GM12878 (cell line): ENCODE measurements around the gene MACF1. TPM values are rescaled to one million over a fixed set of nuclear protein-coding genes. Genes with fewer than 3 reads are reported as not detected.

Experiments
- ATAC-seq: fragments of 200-7000 bp; cut with Tn5 transposase; 3 replicates; pipeline ENCODE4 v1.9.1; 2020; ENCODE audit warnings: mild to moderate bottlenecking, moderate library complexity
- BruUV-seq: library from RNA; stranded (reverse); fragments of 400-500 nt; replicated peaks from 2 replicates; lab custom pipeline; 2021; lab: Mats Ljungman, UMichigan
- CTCF ChIA-PET: fragments of 300-600 bp; sonication (Branson Sonifier 250); formaldehyde crosslinking; extraction: SDS; loops from one replicate; lab custom pipeline; 2021; ENCODE audit warnings: inconsistent platforms; lab: Yijun Ruan, JAX
- POLR2A ChIA-PET: fragments of 350-600 bp; formaldehyde crosslinking; extraction: SDS; loops from one replicate; lab custom pipeline; 2021; ENCODE audit warnings: inconsistent platforms; lab: Charles Lee
- RAD21 ChIA-PET: fragments of 300-600 bp; sonication (Branson Sonifier 250); formaldehyde crosslinking; loops from one replicate; lab custom pipeline; 2023; ENCODE audit warnings: antibody characterized with exemption; ENCODE audit not compliant: unreplicated experiment; lab: Charles Lee
- SMC1A ChIA-PET: fragments of 300-600 bp; sonication (Branson Sonifier 250); formaldehyde crosslinking; loops from one replicate; lab custom pipeline; 2023; ENCODE audit not compliant: unreplicated experiment, uncharacterized antibody; lab: Charles Lee
- DNase-seq: peaks from one replicate; pipeline ENCODE4 v3.0.0-alpha.2; 2011; ENCODE audit warnings: low read depth, low spot score
- FAIRE-seq: peaks from 3 replicates; lab custom pipeline; 2011; peaks lifted over from hg19 to GRCh38; lab: Jason Lieb, UNC
- H2AFZ ChIP-seq: 2 replicates; pipeline ENCODE4 v1.6.0; 2011; ENCODE audit warnings: low read depth, low read length, control low read depth; ENCODE audit not compliant: control insufficient read depth
- H3K27ac ChIP-seq: 2 replicates; pipeline ENCODE4 v1.5.1; 2011; ENCODE audit warnings: control low read depth; ENCODE audit not compliant: control insufficient read depth, insufficient read depth
- H3K27me3 ChIP-seq, 2 experiments: replicated peaks in 1 of 2; 2 replicates each; pipeline versions ENCODE4 v1.6.0 to v1.6.1; 2011; ENCODE audit warnings: low read length in 1 of 2; ENCODE audit not compliant: control insufficient read depth in 2 of 2, insufficient read depth in 2 of 2
- H3K36me3 ChIP-seq, 2 experiments: 2 replicates each; pipeline ENCODE4 v1.5.1; 2011; ENCODE audit warnings: low read length in 1 of 2; ENCODE audit not compliant: control insufficient read depth in 2 of 2, insufficient read depth in 2 of 2
- H3K4me1 ChIP-seq: 2 replicates; pipeline ENCODE4 v1.6.1; 2011; ENCODE audit warnings: mild to moderate bottlenecking, low read length, moderate library complexity, mixed read lengths; ENCODE audit not compliant: control insufficient read depth, insufficient read depth
- H3K4me2 ChIP-seq: 2 replicates; pipeline ENCODE4 v1.6.0; 2011; ENCODE audit warnings: control low read depth; ENCODE audit not compliant: control insufficient read depth, insufficient read depth
- H3K4me3 ChIP-seq: fragments of 200-600 bp; sonication (generic); 2 replicates; pipeline ENCODE4 v1.5.1; 2016
- H3K79me2 ChIP-seq: 2 replicates; pipeline ENCODE4 v1.6.0; 2011; ENCODE audit warnings: low read length; ENCODE audit not compliant: control insufficient read depth, insufficient read depth
- H3K9ac ChIP-seq: 2 replicates; pipeline ENCODE4 v1.8.0; 2011; ENCODE audit warnings: low read length, control low read depth, mixed read lengths; ENCODE audit not compliant: control insufficient read depth, insufficient read depth
- H3K9me3 ChIP-seq: replicated peaks from 3 replicates; pipeline ENCODE4 v1.5.1; 2011; ENCODE audit warnings: mild to moderate bottlenecking, low read length; ENCODE audit not compliant: control insufficient read depth, insufficient read depth
- H4K20me1 ChIP-seq: 2 replicates; pipeline ENCODE4 v1.6.0; 2011; ENCODE audit not compliant: control insufficient read depth, insufficient read depth
- BHLHE40 ChIP-seq, 2 experiments: fragments of 450-650 bp in 1 of 2; IDR thresholded peaks; 2 replicates each; pipeline ENCODE4 v1.6.1; 2011 to 2017; ENCODE audit warnings: low read depth in 2 of 2, borderline replicate concordance in 1 of 2, improper control_type of control experiment in 1 of 2, low read length in 1 of 2, mild to moderate bottlenecking in 1 of 2
- CBX5 ChIP-seq: sonication (generic); IDR thresholded peaks from 2 replicates; pipeline ENCODE4 v1.6.1; 2016; ENCODE audit warnings: low read depth, moderate library complexity, mild to moderate bottlenecking, inconsistent platforms
- EED ChIP-seq: sonication (generic); IDR thresholded peaks from 2 replicates; pipeline ENCODE4 v1.6.1; 2016; ENCODE audit warnings: antibody characterized with exemption, low read depth
- FOXM1 ChIP-seq: IDR thresholded peaks from 2 replicates; pipeline ENCODE4 v1.6.1; 2012; ENCODE audit warnings: low read depth, mild to moderate bottlenecking, inconsistent platforms, low read length, moderate library complexity
- HDAC6 ChIP-seq: fragments of 200-600 bp; sonication (generic); IDR thresholded peaks from one replicate; pipeline ENCODE4 v1.8.0; 2017; ENCODE audit warnings: antibody characterized with exemption; ENCODE audit not compliant: unreplicated experiment
- NBN ChIP-seq: fragments of 450-650 bp; IDR thresholded peaks from 2 replicates; pipeline ENCODE4 v1.6.1; 2016
- NRF1 ChIP-seq: conservative IDR thresholded peaks from 2 replicates; pipeline ENCODE4 v1.6.1; 2011; ENCODE audit warnings: mild to moderate bottlenecking, low read depth, low read length, improper control_type of control experiment
- YY1 ChIP-seq: IDR thresholded peaks from 2 replicates; pipeline ENCODE4 v1.6.1; 2011; ENCODE audit warnings: low read depth, mild to moderate bottlenecking, low read length
- ZNF207 ChIP-seq: fragments of 450-650 bp; IDR thresholded peaks from 2 replicates; pipeline ENCODE4 v1.6.1; 2014; ENCODE audit warnings: antibody characterized with exemption, mild to moderate bottlenecking, borderline replicate concordance
- ZNF384 ChIP-seq: IDR thresholded peaks from 2 replicates; pipeline ENCODE4 v1.6.1; 2012; ENCODE audit warnings: low read depth, mild to moderate bottlenecking, low read length, improper control_type of control experiment, borderline replicate concordance
- ZNF622 ChIP-seq: fragments of 450-650 bp; IDR thresholded peaks from 2 replicates; pipeline ENCODE4 v1.6.1; 2017; ENCODE audit warnings: mild to moderate bottlenecking, inconsistent platforms
- WGBS: methylation state at CpG from one replicate; pipeline ENCODE4 v1.1.6; 2016; ENCODE audit warnings: low lambda C conversion rate; ENCODE audit not compliant: insufficient replicate concordance, insufficient coverage; ENCODE audit errors: missing lambda C conversion rate; 5-methylcytosine and 5-hydroxymethylcytosine counted together
- in situ Hi-C: fragments of 300-500 bp; cut with MboI; formaldehyde crosslinking; loops from 9 replicates; pipeline ENCODE4 v1.14.3; 2018; ENCODE audit warnings: mixed read lengths
- intact Hi-C: fragments of 100-400 bp; cut with micrococcal nuclease; formaldehyde crosslinking; loops from one replicate; pipeline ENCODE4 v1.14.2; 2022; ENCODE audit not compliant: unreplicated experiment
- polyA plus RNA-seq, 11 experiments: library from polyadenylated mRNA; depleted of rRNA in 4 of 11; unstranded in 6 of 11; stranded (reverse) in 5 of 11; fragments of >200 nt; fragmentation: Nextera tagmentation in 4 of 11; fragmentation: Illumina TruSeq in 1 of 11; extraction: Ambion mirVana in 4 of 11; extraction: Trizol in 1 of 11; gene quantifications; 1 replicate in 1 of 11; 2 replicates in 10 of 11; pipeline versions ENCODE4 v1.2.1 to v1.2.3, GENCODE V29; 2011 to 2016; ENCODE audit warnings: inconsistent platforms in 2 of 11, missing spikeins in 2 of 11, low read depth in 1 of 11
- total RNA-seq, 4 experiments: library from RNA; depleted of rRNA in 3 of 4; stranded (reverse); fragments of >200 nt in 3 of 4; fragmentation: Illumina TruSeq in 1 of 4; extraction: Trizol in 1 of 4; gene quantifications; 2 replicates each; pipeline versions ENCODE4 v1.2.1 to v1.2.3, GENCODE V29; 2013 to 2021
- TF ChIP-seq, protein P1 (sequence below): fragments of 150-350 bp; IDR thresholded peaks from 2 replicates; pipeline ENCODE4 v1.6.1; 2016; ENCODE audit warnings: low read depth, low read length
- TF ChIP-seq, protein P2 (sequence below): fragments of 450-650 bp; IDR thresholded peaks from 2 replicates; pipeline ENCODE4 v1.6.1; 2016; ENCODE audit warnings: mild to moderate bottlenecking

MACF1 gene
- total and polyA plus RNA-seq, 10 of the 15 experiments (the other 5 are each of a cell fraction or from before 2014, with no cell fraction given): 15.5 to 201 (median 76.9) TPM

DNA sequence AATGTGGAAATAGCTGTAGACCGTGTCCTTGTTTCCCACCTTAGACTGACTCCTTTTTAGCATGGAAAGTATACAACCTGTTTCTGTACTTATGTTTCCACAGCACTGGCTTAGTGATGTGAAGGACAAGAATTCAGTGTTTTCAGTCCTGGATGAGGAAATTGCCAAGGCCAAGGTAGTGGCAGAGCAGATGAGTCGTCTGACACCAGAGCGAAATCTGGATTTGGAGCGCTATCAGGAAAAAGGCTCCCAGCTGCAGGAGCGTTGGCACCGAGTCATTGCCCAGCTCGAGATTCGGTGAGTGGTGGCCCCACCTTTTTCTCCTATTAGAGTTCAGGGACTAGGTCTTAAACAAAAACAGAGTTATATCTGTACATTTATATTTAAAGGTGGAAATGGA is 112.6 kb downstream of the MACF1 start:
- H3K9me3 ChIP-seq: no peaks in the 10 kb centered on the region
- WGBS: 98% methylated on average over 8 of the region's 8 CpGs
- FAIRE-seq (no peak), DNase-seq (no peak), ATAC-seq (no peak)
- in situ Hi-C loops (no loop called here), intact Hi-C loops (no loop called here)
- no peak overlapping the region for H3K4me2 ChIP-seq
- no peak overlapping the region for H3K9ac ChIP-seq
- no peak overlapping the region for H3K27ac ChIP-seq
- POLR2A ChIA-PET: no interaction called here
- H3K36me3 ChIP-seq: peaks cover 10 to 64% of the 10 kb centered on the region in 2 experiments
- H3K27me3 ChIP-seq: no peaks in the 10 kb centered on the region
- peaks cover 11% of the 10 kb centered on the region for H3K4me1 ChIP-seq
- TF ChIP-seq, protein P1, sequence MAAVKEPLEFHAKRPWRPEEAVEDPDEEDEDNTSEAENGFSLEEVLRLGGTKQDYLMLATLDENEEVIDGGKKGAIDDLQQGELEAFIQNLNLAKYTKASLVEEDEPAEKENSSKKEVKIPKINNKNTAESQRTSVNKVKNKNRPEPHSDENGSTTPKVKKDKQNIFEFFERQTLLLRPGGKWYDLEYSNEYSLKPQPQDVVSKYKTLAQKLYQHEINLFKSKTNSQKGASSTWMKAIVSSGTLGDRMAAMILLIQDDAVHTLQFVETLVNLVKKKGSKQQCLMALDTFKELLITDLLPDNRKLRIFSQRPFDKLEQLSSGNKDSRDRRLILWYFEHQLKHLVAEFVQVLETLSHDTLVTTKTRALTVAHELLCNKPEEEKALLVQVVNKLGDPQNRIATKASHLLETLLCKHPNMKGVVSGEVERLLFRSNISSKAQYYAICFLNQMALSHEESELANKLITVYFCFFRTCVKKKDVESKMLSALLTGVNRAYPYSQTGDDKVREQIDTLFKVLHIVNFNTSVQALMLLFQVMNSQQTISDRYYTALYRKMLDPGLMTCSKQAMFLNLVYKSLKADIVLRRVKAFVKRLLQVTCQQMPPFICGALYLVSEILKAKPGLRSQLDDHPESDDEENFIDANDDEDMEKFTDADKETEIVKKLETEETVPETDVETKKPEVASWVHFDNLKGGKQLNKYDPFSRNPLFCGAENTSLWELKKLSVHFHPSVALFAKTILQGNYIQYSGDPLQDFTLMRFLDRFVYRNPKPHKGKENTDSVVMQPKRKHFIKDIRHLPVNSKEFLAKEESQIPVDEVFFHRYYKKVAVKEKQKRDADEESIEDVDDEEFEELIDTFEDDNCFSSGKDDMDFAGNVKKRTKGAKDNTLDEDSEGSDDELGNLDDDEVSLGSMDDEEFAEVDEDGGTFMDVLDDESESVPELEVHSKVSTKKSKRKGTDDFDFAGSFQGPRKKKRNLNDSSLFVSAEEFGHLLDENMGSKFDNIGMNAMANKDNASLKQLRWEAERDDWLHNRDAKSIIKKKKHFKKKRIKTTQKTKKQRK: no peak
- TF ChIP-seq NBN (no peak), EED (no peak), ZNF384 (no peak), BHLHE40 (IDR thresholded peaks at IDR 0.05; ENCODE audit: borderline replicate concordance in 1 of 2, low read depth in 2 of 2, low read length in 1 of 2) (no peak), FOXM1 (no peak), CBX5 (no peak), HDAC6 (no peak), NRF1 (no peak), ZNF207 (no peak), ZNF622 (no peak), YY1 (no peak)
- TF ChIP-seq, protein P2, sequence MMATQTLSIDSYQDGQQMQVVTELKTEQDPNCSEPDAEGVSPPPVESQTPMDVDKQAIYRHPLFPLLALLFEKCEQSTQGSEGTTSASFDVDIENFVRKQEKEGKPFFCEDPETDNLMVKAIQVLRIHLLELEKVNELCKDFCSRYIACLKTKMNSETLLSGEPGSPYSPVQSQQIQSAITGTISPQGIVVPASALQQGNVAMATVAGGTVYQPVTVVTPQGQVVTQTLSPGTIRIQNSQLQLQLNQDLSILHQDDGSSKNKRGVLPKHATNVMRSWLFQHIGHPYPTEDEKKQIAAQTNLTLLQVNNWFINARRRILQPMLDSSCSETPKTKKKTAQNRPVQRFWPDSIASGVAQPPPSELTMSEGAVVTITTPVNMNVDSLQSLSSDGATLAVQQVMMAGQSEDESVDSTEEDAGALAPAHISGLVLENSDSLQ: no peak
- H2AFZ ChIP-seq: no peak overlapping the region
- CTCF ChIA-PET: interaction anchor here (2.3 kb wide), 1 partner anchor 41 kb away, joined by 5 read pairs; no protein-coding TSS in a partner anchor
- RAD21 ChIA-PET: no interaction called here
- H3K79me2 ChIP-seq: no peaks in the 10 kb centered on the region
- no TSS peak for BruUV-seq
- SMC1A ChIA-PET: interaction anchor here (1.3 to 1.5 kb wide), 3 partner anchors 41 to 219 kb away, joined by 3 to 5 read pairs (median 3); no protein-coding TSS in a partner anchor
- no peak overlapping the region for H3K4me3 ChIP-seq
- H4K20me1 ChIP-seq: no peaks in the 10 kb centered on the region
